Peyer's patch (tissue), 4 donors: ENCODE data around the gene WT1.

Experiments
- POLR2A ChIP-seq, 2 donors: fragments of 450-650 bp; IDR thresholded peaks; one replicate each; pipeline ENCODE4 v1.5.1; 2017; ENCODE audit warnings: antibody characterized with exemption in 2 of 2, mild to moderate bottlenecking in 2 of 2, moderate library complexity in 2 of 2
- TF ChIP-seq, protein P1 (sequence below), 6 experiments: fragments of 450-650 bp in 4 of 6; fragments of 200-600 bp in 2 of 6; sonication (generic) in 1 of 6; IDR thresholded peaks; one replicate each; pipeline ENCODE4 v1.5.1; 2017 to 2019; ENCODE audit warnings: antibody characterized with exemption in 6 of 6, mild to moderate bottlenecking in 3 of 6, moderate library complexity in 1 of 6

DNA sequence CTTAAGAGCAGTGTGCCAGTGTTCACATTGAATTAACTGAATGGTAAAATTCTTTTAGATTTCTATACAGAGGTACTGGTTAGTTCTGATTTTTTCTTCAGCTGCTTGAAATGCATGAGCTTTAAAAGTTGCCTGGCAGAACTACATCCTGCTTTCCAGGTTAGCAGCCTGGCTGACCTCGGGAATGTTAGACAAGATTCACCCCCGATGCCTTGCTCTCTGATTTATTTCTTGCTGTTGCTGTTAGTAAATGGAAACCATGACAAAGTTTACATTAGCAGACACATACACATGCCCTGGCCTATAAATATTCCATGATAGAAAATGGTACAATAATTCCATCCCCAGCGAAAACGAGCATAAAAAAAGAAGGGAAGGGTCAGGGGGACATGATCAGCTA lies 47.0 kb downstream of the WT1 start:
- TF ChIP-seq, protein P1, sequence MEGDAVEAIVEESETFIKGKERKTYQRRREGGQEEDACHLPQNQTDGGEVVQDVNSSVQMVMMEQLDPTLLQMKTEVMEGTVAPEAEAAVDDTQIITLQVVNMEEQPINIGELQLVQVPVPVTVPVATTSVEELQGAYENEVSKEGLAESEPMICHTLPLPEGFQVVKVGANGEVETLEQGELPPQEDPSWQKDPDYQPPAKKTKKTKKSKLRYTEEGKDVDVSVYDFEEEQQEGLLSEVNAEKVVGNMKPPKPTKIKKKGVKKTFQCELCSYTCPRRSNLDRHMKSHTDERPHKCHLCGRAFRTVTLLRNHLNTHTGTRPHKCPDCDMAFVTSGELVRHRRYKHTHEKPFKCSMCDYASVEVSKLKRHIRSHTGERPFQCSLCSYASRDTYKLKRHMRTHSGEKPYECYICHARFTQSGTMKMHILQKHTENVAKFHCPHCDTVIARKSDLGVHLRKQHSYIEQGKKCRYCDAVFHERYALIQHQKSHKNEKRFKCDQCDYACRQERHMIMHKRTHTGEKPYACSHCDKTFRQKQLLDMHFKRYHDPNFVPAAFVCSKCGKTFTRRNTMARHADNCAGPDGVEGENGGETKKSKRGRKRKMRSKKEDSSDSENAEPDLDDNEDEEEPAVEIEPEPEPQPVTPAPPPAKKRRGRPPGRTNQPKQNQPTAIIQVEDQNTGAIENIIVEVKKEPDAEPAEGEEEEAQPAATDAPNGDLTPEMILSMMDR (IDR thresholded peaks at IDR 0.05): no peak
- no peak for TF ChIP-seq POLR2A (IDR thresholded peaks at IDR 0.05)
